ENCODE results near the gene PKP4. TPM values are rescaled to one million over a fixed set of nuclear protein-coding genes. Genes with fewer than 3 reads are reported as not detected.

The PKP4 gene
- total and polyA plus RNA-seq, 2 of the 8 experiments (the other 6 are each of a cell fraction or from before 2014, with no cell fraction given): 48.2 to 88.0 TPM

DNA sequence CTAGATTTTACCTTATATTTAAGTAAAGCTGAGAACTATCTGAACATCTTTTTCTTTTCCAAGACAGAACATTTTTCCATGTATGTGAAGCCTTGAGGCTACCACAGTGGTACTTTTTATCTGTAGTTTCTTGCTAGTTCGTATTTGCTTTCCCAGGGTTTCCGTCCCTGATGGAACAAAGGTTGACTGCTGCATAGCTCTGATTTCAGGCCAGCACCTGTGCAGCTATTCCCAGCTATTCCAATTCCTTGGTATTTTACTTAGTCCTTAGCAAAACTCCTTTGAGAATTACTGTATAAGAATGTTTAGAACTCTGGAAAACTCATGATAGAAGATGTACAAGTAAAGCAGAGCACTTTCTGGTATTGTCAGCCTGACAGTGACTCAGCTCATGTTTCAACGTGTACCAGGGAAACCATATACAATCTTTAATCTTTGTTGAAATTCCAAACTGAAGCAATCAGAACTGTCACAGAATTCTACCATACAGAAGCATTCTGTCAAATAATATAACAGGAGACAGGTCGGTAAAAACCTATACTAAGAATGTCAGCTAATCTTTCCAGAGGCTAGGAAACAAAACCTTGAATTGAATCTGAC lies 162.2 kb downstream of the PKP4 start:
- Histone ChIP-seq H2AK5ac (ENCODE audit: low read depth, low read length) (no peak overlapping the region), H3K36me3 (ENCODE audit: control insufficient read depth in 2 of 4, insufficient read depth in 4 of 4, low read length in 3 of 4) (peaks cover 2 to 37% (median 20%) of the 10 kb centered on the region in 4 experiments; a peak in 7 of 8 replicates), H3K23ac (ENCODE audit: insufficient read length) (no peak overlapping the region), H2BK120ac (replicated peaks; ENCODE audit: low read depth, low read length) (no peak overlapping the region), H2BK20ac (ENCODE audit: low read length) (no peak overlapping the region), H3K4ac (replicated peaks; ENCODE audit: insufficient read length, low read depth, low read length) (no peak overlapping the region), H2AFZ (ENCODE audit: low read length) (no peak overlapping the region), H3K18ac (ENCODE audit: extremely low read depth, low read length) (no peak overlapping the region), H3K27ac (ENCODE audit: low read depth, low read length) (no peak overlapping the region), H2BK5ac (ENCODE audit: low read depth, low read length) (no peak overlapping the region), H3K14ac (ENCODE audit: insufficient read length) (no peak overlapping the region), H3K79me1 (ENCODE audit: low read depth, low read length) (no peaks in the 10 kb centered on the region), H3K56ac (replicated peaks; ENCODE audit: insufficient read length, low read depth, low read length) (no peak overlapping the region), H3K79me2 (ENCODE audit: control insufficient read depth in 1 of 2, insufficient read depth in 2 of 2, low read length in 2 of 2) (no peaks in the 10 kb centered on the region), H3K27me3 (replicated peaks in 1 of 4; ENCODE audit: control insufficient read depth in 3 of 4, extremely low read depth in 1 of 4, insufficient read depth in 3 of 4, low read length in 3 of 4) (no peaks in the 10 kb centered on the region), H4K20me1 (replicated peaks in 1 of 2; ENCODE audit: control insufficient read depth in 1 of 2, insufficient read depth in 2 of 2, low read length in 2 of 2) (no peaks in the 10 kb centered on the region), H3K23me2 (ENCODE audit: low read depth, low read length) (no peaks in the 10 kb centered on the region), H2BK15ac (ENCODE audit: low read length) (no peak overlapping the region), H2BK12ac (ENCODE audit: low read depth, low read length) (no peak overlapping the region), H3K9me3 (ENCODE audit: insufficient read depth in 2 of 2, low read depth in 1 of 2, low read length in 1 of 2) (no peaks in the 10 kb centered on the region), H3K4me1 (replicated peaks in 1 of 4; ENCODE audit: control insufficient read depth in 3 of 4, insufficient read depth in 4 of 4, low read length in 3 of 4) (no peaks in the 10 kb centered on the region), H3K9ac (replicated peaks in 1 of 4; ENCODE audit: extremely low read depth in 1 of 4, low read depth in 3 of 4, low read length in 3 of 4) (no peak overlapping the region), H4K5ac (ENCODE audit: insufficient read length, low read depth, low read length) (no peak overlapping the region), H4K8ac (ENCODE audit: extremely low read depth, insufficient read depth, low read length) (no peak overlapping the region), H4K91ac (replicated peaks; ENCODE audit: insufficient read length, low read length) (no peak overlapping the region), H3K4me3 (ENCODE audit: extremely low read depth in 1 of 4, insufficient read depth in 2 of 4, low read depth in 3 of 4, low read length in 4 of 4) (no peak overlapping the region), H3K4me2 (ENCODE audit: insufficient read depth in 1 of 2, low read depth in 2 of 2, low read length in 2 of 2) (no peak overlapping the region)
- WGBS, 2 experiments (ENCODE audit: extremely low coverage in 1 of 2, insufficient coverage in 1 of 2, insufficient read length in 1 of 2, insufficient replicate concordance in 2 of 2, low coverage in 1 of 2, low lambda C conversion rate in 2 of 2, missing lambda C conversion rate in 1 of 2): 78% methylated on average over 4 of the region's 4 CpGs; no CpG with 5 or more reads in 1 of the 2 experiments
- ChIA-PET CTCF (ENCODE audit: partially characterized antibody) (interaction anchor here (0.7 to 1.7 kb wide), 9 partner anchors 9 to 584 kb away, joined by 3 to 5 read pairs (median 3); no protein-coding TSS in a partner anchor), POLR2A (ENCODE audit: partially characterized antibody) (interaction anchor here (1.2 to 1.3 kb wide), 2 partner anchors 15 to 36 kb away, joined by 3 read pairs; no protein-coding TSS in a partner anchor)
- no peak for TF ChIP-seq SP1 (IDR thresholded peaks at IDR 0.05; ENCODE audit: low read depth, low read length)
- TF ChIP-seq CTBP2 (IDR thresholded peaks at IDR 0.05; ENCODE audit: borderline replicate concordance, insufficient read depth, insufficient read length, low read length): no peak
- no peak for TF ChIP-seq CHD1 (IDR thresholded peaks at IDR 0.05; ENCODE audit: low read depth, low read length)
- TF ChIP-seq TBP (IDR thresholded peaks at IDR 0.05; ENCODE audit: low read depth, low read length): no peak
- TF ChIP-seq SP2 (IDR thresholded peaks at IDR 0.05; ENCODE audit: low read length): no peak
- FAIRE-seq: no peak
- no peak for DNase-seq (ENCODE audit: low read depth in 1 of 2, low spot score in 2 of 2)
